ENCODE measurements around the gene IGFBPL1.
"Not testable (repeated sequence)": the region's sequence is repeated elsewhere in the genome, so short reads cannot be mapped to it uniquely, and the experiment has no call there.

The IGFBPL1 gene

DNA sequence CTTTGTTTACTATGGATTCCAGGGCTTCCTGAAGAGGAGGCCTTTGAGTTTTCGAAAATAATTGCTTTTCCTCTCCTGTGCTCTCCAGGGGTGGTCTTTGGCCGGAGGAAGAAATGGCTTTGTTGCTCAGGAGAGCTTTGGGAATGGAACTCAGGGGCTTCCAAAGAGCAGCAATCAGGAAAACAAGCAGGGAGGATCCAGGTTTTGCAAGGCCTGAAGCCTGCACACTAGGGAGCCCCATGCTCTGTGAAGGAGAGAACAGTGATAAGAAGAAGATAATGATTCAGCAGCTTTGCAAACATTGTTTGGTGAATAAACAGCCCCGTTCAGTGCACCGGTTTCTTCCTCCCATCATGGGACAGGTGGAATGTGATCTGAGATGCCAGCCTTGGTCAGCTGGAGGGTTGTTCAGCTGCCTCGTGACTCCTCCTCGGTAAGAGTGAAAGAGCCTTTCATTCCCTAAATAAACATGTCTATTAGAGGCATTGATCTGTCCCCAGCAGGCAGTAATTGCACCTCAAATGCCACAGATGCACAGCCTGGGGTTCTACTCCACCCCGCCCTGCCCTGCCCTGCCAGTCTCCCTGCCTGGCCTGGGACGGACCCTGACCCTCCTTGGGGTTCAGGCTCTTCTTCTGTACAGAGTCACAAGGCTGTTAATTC is 43.3 kb downstream of the IGFBPL1 start:
- FAIRE-seq (no peak), DNase-seq (ENCODE audit: insufficient read length, low spot score) (no peak)

DNA sequence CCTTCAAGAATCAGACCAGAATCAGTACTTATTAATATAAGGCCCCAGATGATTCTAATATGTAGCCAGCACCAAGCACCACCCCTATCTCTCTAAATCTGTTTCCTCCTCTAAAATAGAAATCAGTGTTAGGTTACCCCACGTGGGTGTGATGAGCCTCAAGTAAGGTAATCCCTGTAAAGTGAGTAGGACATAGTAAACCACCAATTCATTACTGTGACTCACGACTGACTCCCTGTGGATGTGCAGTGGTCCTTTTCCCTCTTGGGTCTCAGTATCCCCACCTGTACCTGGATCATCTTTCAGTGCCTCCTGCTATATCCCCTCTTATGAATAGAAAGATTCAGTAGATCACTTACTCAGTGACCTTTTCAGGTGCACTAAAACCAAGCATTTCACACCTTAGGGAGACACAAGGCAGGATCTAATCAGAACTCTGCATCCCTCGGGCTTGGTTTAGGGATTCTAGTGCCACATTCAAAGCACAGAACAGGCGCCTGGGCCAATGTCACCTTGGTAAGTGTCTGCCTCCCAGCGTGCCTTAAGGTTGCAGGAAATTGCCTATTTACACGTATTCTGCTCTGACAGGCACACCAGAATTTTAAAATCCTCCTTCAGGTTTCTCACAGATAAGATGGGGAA is 43.9 kb downstream of the IGFBPL1 start:
- no peak for DNase-seq (ENCODE audit: insufficient read length, low spot score)
- FAIRE-seq = no peak

DNA sequence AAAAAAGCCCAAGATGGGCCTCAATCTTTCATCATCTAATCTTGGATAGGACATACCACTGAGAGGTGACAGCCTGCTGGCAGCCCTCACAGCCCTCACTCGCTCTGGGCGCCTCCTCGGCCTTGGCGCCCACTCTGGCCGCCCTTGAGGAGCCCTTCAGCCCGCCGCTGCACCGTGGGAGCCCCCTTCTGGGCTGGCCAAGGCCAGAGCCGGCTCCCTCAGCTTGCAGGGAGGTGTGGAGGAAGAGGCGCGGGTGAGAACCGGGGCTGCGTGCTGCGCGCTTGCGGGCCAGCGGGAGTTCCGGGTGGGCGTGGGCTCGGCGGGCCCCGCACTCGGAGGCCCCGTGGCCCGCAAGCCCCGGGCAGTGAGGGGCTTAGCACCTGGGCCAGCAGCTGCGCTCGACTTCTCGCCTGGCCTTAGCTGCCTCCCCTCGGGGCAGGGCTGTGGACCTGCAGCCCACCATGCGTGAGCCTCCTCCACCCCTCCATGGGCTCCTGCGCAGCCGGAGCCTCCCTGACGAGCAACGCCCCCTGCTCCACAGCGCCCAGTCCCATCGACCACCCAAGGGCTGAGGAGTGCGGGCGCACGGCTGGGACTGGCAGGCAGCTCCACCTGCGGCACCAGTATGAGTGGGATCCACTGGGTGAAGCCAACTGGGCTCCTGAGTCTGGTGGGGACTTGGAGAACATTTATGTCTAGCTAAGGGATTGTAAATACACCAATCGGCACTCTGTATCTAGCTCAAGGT is 46.7 kb downstream of the IGFBPL1 start:
- FAIRE-seq; DNase-seq (ENCODE audit: insufficient read length, low spot score): not testable (repeated sequence)

DNA sequence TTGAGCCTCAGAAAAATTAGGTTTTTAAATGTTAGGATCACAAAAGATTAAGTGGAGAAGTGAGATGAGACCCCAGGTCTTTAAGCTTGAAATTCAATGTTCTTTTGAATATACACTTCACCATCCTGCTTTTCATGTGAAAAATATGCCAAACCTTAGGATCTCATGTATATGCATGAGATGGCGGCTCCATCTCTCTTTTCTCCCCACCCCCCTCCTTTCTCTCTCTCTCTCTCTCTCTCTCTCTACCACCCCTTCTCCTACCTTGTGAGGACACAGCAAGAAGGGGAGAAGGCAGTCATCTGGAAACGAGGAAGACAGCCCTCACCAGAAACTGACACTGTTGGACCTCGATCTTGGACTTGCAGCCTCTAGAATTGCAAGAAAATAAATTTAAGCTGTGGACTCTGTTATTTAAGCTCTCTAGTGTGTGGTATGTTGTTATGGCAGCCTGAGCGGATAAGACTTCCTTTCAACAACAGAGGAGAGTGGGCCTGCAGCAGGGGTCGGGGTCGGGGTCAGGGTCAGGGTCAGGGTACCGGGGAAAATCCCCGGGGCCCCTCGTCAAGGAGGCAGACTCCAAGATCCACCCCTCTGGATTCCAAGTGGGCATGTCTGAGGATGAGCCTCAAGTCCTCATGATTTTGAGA is 48.1 kb downstream of the IGFBPL1 start:
- FAIRE-seq (no peak), DNase-seq (ENCODE audit: insufficient read length, low spot score) (no peak)

DNA sequence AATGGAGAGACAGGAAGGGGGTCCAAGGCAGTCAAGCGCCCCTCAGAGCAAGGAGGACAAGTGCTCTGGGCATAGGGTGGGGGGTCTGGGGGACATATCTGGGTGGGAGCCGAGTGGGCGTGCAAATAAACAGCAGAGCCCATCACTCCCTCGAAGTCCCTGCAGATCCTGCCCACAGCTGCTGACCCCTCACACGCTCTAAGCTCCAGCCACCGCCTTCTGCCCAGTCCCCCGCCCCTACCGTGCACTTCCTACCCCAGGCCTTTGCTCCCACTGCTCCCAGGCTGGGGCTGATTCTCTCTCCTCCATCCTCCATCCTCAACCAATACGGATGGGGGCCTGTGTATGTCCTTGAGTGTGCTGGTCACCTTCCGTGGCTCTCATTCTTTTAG is 48.7 kb downstream of the IGFBPL1 start:
- FAIRE-seq (no peak), DNase-seq (ENCODE audit: insufficient read length, low spot score) (no peak)

DNA sequence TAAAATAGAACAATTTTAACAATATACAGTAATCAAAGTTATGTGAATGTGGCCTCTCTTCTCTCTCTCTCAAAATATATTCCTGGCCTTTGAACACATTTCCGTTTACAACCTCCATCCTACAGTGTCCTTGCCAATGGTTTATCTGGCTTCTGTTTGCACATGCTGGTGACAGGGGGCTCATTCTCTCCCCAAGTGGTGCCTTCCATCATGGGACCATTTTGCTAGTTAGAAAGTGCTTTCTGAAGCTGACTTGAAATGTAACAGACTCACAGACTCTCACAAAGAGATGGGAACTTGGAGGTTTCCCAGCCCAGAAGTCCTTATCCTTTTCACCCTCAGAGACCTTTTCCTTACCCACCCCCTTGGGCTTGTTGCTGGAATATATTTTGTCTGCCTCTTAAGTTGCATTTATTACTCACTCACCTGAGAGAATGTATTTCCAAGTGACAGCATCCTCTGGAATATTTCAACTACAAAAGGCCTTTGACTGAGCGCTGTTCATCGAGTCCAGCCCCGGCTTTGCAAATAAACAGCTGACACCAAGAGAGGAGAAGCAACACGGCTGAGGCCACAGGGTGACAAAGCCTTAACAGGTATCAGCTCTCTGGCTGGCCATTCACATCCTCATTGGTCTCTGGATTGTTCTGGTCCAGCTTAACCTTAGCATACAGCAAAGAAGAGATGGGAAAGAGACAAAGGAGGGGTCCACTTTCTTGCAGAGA is 49.2 kb downstream of the IGFBPL1 start:
- DNase-seq (ENCODE audit: insufficient read length, low spot score) = no peak
- FAIRE-seq = no peak

DNA sequence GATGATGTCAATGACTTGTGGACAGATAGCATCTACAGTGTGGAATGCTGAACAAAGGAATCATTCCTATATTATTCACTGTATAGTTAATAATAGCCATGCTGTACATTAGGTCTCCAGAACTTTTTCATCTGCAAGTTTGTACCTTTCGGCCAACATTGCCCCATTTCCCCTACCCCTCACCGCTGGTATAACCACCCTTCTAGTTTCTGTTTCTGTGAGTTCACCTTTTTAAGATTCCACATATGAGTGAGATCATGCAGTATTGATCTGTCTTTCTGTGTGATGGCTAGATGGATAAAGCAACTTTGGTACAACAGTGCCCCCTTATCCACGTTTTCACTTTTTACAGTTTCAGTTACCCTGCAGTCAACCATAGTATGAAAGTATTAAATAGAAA is 50.6 kb downstream of the IGFBPL1 start:
- no peak for DNase-seq (ENCODE audit: insufficient read length, low spot score)
- no peak for FAIRE-seq

DNA sequence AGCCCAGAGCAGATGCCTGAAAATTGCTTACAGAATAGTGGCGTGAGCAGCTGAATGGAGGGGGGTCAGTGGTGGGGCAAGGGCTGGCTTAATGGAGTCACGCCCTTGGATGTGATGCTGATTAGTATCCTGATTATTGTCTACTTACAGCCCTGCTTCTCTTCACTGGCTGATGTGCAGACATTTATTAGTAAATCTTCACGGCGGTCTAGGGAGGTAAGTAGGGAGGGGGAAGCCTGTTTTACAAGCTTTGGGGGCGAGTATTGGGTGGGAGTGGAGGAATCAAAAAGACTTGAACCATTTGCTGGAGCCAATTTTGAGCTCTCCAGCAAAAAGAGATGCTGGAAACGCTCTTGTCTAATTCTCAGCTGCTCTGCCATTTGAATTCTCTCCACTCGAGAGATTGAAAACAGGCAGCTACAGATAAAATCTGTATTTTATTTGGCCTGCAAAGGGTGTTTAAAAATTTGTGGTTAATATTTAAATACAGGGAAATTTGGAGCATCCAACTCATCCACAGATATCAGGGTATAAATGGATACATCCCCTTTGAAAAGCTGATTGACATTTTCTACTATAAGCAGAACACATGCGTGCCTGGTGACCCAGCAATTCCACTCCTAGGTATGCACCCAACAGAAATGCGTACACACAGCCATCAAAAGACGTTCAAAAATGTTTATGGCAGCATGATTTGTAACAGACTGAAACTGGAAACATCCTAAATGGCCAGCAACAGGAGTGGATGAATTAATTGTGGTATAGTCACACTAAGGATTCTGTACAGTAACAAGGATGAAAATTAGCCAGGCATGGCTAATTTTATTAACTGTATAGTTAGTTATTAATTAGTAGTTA is 51.3 kb downstream of the IGFBPL1 start:
- DNase-seq (ENCODE audit: insufficient read length, low spot score) = no peak
- FAIRE-seq = no peak

DNA sequence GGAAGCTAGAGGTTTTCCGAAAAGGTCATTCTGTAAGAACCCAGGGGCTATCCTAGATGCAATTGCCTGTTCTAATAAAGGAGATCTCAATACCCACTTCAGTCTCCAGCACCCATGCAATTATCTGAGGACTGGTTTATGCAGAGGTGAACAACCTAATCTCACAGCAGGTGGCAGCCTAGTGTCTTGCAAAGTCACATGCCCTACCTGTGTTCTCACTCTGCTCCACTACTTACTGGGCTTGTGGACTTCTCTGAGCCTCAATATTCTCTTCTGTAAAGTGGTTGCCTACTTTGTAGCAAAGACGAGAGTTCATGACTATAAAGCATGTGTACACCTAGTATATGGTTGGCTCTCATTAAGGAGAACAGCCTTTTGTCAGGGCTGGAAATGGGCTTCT is 52.8 kb downstream of the IGFBPL1 start:
- FAIRE-seq = peak; percentile 51

DNA sequence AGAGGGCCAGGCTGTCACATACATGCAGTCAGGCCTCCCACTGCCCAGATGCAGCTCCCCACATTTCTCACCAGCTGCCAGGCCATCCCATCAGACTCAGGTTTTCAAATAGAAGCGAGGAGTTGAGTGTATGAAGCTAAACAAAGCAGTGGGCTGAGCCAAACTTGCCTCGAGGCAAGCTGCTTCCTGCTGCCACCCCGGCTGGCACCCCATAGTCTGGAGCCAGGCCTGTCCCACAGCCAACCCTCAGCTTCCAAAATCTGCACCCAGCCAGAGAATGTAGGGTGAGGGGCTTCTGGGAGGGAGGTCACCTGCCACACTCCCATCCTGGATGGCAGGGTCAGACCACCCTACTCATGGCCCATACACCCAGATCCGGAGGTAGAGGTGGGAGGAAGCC is 54.1 kb downstream of the IGFBPL1 start:
- FAIRE-seq (no peak), DNase-seq (ENCODE audit: insufficient read length, low spot score) (no peak)

More for the DNA sequence above, 52.8 kb downstream of the IGFBPL1 start:
- DNase-seq (ENCODE audit: insufficient read length, low spot score) = peak; percentile 35

DNA sequence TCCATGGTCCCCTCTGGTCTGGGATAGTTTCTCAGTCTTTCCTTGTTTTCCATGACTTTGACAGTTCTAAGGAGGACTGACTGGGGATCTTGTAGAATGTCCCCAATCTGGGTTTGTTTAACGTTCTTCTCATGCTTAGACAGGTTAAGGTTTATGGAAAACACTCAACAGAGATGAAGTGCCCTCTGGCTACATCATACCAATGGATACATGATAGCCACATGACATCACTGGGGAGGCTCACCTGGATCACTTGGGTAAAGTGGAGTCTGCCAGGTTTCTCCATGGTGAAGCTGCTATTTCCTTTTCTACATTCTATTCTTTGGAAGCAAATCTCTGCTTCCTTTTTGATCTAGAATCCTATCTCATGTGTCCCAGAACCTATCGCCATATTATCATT is 55.5 kb downstream of the IGFBPL1 start:
- DNase-seq (ENCODE audit: insufficient read length, low spot score) (no peak), FAIRE-seq (no peak)

DNA sequence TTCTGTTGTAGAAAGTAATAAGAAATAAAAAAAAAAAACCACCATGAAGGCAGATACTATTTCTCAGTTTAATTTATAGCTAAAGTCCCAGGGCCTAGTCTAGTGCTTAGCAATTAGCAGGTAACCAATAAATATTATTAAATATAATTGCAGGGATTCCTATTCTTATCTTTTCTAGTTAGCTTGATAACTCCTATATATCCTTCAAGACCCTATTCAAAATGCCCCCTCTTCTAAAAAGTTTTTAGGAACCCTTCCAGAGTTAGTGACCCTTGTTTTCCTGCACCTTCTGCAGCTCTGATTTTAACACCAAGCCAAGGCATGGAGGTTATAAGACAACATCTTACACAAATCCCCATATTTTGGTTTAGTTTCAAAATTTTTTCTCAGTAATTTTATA is 56.4 kb downstream of the IGFBPL1 start:
- no peak for FAIRE-seq
- no peak for DNase-seq (ENCODE audit: insufficient read length, low spot score)

DNA sequence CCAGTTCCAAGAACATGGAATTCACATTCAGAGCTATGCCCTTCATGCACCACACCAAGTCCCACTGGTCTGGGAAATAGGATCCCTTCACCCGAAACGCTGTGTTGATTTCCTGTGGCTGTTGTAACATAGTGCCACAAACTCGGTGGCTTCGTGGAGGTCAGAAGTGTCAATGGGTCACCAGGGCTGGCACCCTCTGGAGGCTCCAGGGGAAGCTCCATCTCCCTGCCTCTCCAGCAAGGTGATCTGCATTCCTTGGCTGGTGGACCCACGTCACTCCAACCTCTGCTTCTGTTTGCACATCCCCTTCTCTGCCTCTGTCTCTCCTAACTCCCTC is 60.7 kb downstream of the IGFBPL1 start:
- FAIRE-seq (no peak), DNase-seq (ENCODE audit: insufficient read length, low spot score) (no peak)

DNA sequence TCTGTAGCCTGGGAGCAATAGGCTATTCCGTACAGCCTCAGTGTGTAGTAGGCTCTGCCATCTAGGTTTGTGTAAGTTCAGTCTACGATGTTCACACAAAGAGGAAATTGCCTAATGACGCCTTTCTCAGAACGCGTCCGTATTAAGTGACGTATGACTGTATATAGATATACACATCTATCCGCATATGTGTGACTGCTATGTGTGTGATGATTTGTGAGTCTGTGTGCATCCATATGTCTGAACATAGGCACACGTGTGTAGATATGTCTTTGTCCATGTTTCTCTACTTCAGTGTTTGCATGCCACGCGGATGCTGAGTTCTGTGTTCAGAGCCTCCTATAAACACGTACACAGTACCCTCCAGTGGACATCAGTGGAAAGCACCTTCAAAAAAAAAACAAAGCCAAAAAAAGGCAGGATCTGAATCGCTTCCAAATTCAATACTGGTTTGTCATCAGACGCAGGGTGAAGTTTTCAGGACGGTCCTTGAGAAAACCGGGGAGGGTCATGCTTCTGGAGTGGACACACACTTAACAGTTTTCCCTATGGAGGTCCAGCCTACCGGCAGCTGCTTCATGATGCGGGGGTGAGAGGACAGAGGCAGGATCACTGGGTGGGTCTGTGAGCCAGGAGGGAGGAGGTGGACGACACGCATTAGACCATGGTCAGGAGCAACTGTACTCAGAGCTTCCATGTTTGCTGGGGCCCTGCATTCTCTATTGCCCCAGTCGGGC is 61.2 kb downstream of the IGFBPL1 start:
- peak; percentile 28 for DNase-seq (ENCODE audit: insufficient read length, low spot score)
- FAIRE-seq = peak; percentile 86

DNA sequence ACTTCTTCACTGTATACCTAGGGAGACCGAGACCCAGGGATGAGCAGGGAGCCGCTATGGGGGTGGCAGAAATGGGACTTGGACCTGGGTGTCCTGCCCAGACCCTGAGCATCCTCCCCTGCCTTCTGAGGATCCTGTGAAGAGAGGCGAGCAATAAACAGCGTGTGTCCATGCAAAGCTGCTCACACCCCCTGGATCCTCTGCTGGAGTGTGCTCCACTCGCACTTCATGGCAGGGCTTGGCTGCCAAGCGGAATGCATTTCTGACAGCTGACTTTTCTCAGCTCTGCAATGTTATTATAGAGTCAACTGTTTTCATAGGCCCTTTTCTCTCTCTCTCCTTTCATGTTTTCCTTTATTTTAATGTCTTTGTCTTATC is 62.8 kb downstream of the IGFBPL1 start:
- DNase-seq (ENCODE audit: insufficient read length, low spot score) (no peak), FAIRE-seq (no peak)

DNA sequence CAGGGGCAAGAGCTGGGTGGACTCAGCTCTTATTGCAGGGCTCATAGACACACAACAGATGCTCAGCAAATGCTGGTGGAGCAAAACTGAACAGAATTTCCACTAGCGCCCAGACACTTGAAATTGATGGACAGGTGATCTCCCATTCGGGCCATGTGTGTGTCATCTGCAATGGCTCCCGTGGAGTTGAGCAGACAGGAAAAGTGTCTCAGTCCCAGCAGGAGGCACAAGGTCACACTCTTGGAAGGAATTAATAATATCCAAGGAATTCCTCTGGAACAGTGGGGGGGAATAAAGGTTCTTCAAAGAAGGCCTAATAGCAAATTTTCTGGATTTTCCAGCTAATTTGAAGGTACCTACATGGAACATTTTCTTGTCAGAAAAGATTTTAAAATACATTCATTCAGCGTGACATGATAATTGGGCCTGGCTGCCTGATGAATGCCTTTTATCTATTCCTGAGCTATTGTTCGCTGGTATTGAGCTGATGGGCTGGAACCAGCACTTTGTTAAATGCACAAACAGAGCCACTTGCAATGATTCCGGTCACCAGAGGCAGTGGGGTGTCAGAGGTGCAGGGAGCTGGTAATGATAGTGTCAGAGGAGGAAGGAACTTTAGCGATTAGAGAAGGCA is 63.3 kb downstream of the IGFBPL1 start:
- FAIRE-seq = no peak
- no peak for DNase-seq (ENCODE audit: insufficient read length, low spot score)

DNA sequence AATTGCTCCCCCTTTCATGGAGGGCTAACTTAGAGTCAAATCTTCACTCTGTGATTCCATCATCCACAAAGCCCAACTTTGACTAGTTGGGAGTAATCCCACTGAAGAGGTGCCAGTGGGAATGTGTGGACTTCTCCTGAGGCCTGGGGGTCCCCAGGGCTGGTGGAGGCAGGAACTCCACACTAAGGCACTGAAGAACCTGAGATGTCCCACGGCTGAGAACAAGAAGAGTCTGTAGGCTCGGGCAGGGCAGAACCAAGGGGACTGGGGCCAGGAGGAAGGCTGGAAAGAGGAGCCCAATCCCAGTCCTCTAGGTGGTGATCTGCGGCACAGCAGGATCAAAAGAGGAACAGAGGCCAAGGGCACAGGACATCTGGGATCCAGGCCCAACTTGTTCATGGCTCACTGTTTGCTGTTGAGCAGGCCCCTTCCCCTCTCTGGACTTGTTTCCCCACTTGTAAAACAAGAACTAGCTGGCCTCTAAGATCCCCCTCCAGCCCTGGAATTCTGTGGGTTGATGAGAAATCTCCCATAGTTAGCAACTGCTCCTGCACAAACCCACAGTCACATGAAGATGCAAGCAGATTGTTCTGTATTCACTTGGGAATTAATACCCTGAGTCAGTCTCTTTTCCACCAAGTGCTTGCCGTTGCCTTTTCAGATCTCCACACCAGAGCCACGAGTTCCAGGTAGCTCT is 64.4 kb downstream of the IGFBPL1 start:
- no peak for FAIRE-seq
- no peak for DNase-seq (ENCODE audit: insufficient read length, low spot score)

DNA sequence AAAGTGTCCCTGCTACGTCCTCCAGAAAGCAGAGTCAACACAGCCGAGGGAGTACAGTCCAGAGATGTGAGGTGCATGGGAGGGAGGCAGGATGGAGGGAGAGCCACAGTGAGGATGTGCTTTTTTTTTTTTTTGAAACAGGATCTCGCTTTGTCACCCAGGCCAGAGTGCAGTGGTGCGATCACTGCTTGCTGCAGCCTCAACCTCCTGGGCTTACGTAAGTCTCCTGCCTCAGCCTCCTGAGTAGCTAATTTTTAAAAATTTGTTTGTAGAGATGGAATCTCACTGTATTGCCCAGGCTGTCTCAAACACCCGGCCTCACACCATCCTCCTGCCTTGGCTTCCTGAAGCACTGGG is 65.0 kb downstream of the IGFBPL1 start:
- no peak for FAIRE-seq
- DNase-seq (ENCODE audit: insufficient read length, low spot score) = no peak

Data from GM19239 (cell line).